Spleen (tissue), 11 donors: Measurements from ENCODE around the gene INSL3. TPM values are rescaled to one million over a fixed set of nuclear protein-coding genes. Genes with fewer than 3 reads are reported as not detected.

Source experiments
- DNase-seq: peaks from one replicate; pipeline ENCODE4 v3.0.0-alpha.2; 2020
- H3K27ac ChIP-seq, 8 donors: fragments of 200-600 bp; sonication (generic) in 7 of 8; 1 replicate in 4 of 8; 2 replicates in 4 of 8; pipeline versions ENCODE4 v1.5.0 to v1.8.0; 2016 to 2021; ENCODE audit warnings: inconsistent platforms in 4 of 8, mild to moderate bottlenecking in 4 of 8, moderate library complexity in 1 of 8
- H3K27me3 ChIP-seq, 7 donors: fragments of 200-600 bp; sonication (generic) in 6 of 7; replicated peaks in 1 of 7; 1 replicate in 4 of 7; 2 replicates in 3 of 7; pipeline versions ENCODE4 v1.5.0 to v1.8.0; 2016 to 2021; ENCODE audit warnings: inconsistent platforms in 3 of 7, mild to moderate bottlenecking in 1 of 7
- H3K36me3 ChIP-seq, 6 donors: fragments of 200-600 bp; sonication (generic) in 5 of 6; 1 replicate in 4 of 6; 2 replicates in 2 of 6; pipeline versions ENCODE4 v1.5.0 to v1.8.0; 2016 to 2021; ENCODE audit warnings: inconsistent platforms in 2 of 6
- H3K4me1 ChIP-seq, 6 donors: fragments of 200-600 bp; sonication (generic) in 5 of 6; 1 replicate in 3 of 6; 2 replicates in 3 of 6; pipeline versions ENCODE4 v1.5.0 to v1.8.0; 2016 to 2021; ENCODE audit warnings: inconsistent platforms in 3 of 6
- H3K4me3 ChIP-seq, 8 donors: fragments of 200-600 bp; sonication (generic) in 7 of 8; 1 replicate in 4 of 8; 2 replicates in 4 of 8; pipeline versions ENCODE4 v1.5.0 to v1.8.0; 2016 to 2021; ENCODE audit warnings: inconsistent platforms in 4 of 8, mild to moderate bottlenecking in 4 of 8, moderate library complexity in 2 of 8
- H3K9me3 ChIP-seq, 8 donors: fragments of 200-600 bp; sonication (generic) in 7 of 8; 1 replicate in 4 of 8; 2 replicates in 4 of 8; pipeline versions ENCODE4 v1.5.0 to v1.8.0; 2016 to 2021; ENCODE audit warnings: inconsistent platforms in 4 of 8
- CTCF ChIP-seq, 11 experiments: fragments of 200-600 bp in 7 of 11; fragments of 450-650 bp in 4 of 11; sonication (generic) in 4 of 11; IDR thresholded peaks in 8 of 11; conservative IDR thresholded peaks in 3 of 11; 1 replicate in 7 of 11; 2 replicates in 4 of 11; pipeline versions ENCODE4 v1.4.0 to v1.8.0; 2016 to 2021; ENCODE audit warnings: antibody characterized with exemption in 11 of 11, inconsistent platforms in 4 of 11, mild to moderate bottlenecking in 1 of 11
- POLR2A ChIP-seq, 3 donors: fragments of 450-650 bp; IDR thresholded peaks; one replicate each; pipeline ENCODE4 v1.5.1; 2017; ENCODE audit warnings: antibody characterized with exemption in 3 of 3, mild to moderate bottlenecking in 1 of 3
- POLR2AphosphoS5 ChIP-seq, 3 donors: sonication (generic); formaldehyde crosslinking; IDR thresholded peaks; one replicate each; pipeline ENCODE4 v1.5.1; 2017; ENCODE audit warnings: antibody characterized with exemption in 3 of 3
- WGBS, 5 donors: extraction: QIAGEN DNeasy Blood & Tissue Kit in 3 of 5; methylation state at CpG; one replicate each; pipeline versions ENCODE4 v1.1.5 to v1.1.7; 2013 to 2018; 5-methylcytosine and 5-hydroxymethylcytosine counted together
- intact Hi-C: fragments of 100-400 bp; cut with DNase I; formaldehyde crosslinking; loops from one replicate; pipeline ENCODE4 v1.15.0; 2023; ENCODE audit warnings: low total_unique reads
- polyA plus RNA-seq, 3 donors: library from polyadenylated mRNA; stranded (reverse); fragments of 200-250 nt; gene quantifications; one replicate each; pipeline ENCODE4 v1.2.1, GENCODE V29; 2013
- total RNA-seq, 7 donors: library from RNA; depleted of rRNA in 3 of 7; stranded (reverse); fragments of >200 nt in 3 of 7; fragmentation: NEBNext Ultra II Directional in 4 of 7; extraction: Animal tissue kit (Norgen Biotek cat#: 25700) in 4 of 7; gene quantifications; one replicate each; pipeline versions ENCODE4 v1.1.0 to v1.2.1, GENCODE V29; 2016 to 2021
- donor health status: healthy with polysubstance abuse.
- donor health status: DM: no; HTN: no; CAD: no; lungs with moderate emphysema.
- donor health status: DM: no; HTN: no; CAD: no.
- donor health status: Bipolar disorder and iron deficiency.
- donor health status: healthy.
- donor health status: DM: no; HTN: no; CAD: no.
- donor health status: DM: yes; HTN: yes; CAD: no.

The INSL3 gene
- total and polyA plus RNA-seq, 10 donors, result 2.1 to 6.3 (median 3.0) TPM

GRCh38 chr19:17775991-17776803, 45.1 kb downstream of the INSL3 start:
- Histone ChIP-seq H3K27ac (peak overlapping the region in 6 of 8 donors; percentile 7 to 76 (median 42)), H3K36me3 (peaks cover 0 to 57% (median 19%) of the 10 kb centered on the region in 6 donors), H3K4me3 (peak overlapping the region in 1 of 8 donors; percentile 30), H3K4me1 (peaks cover 0 to 50% (median 20%) of the 10 kb centered on the region in 6 donors), H3K9me3 (no peaks in the 10 kb centered on the region), H3K27me3 (peaks cover 0 to 22% (median 0%) of the 10 kb centered on the region in 7 donors)
- 56 to 68% (median 64%) methylated on average over 25 to 27 of the region's 27 CpGs for WGBS, 5 donors
- intact Hi-C loops, result no loop called here
- TF ChIP-seq CTCF (IDR thresholded peaks at IDR 0.05 in 8 of 11, conservative IDR thresholded peaks at IDR 0.05 in 3 of 11), result no peak
- TF ChIP-seq POLR2A (IDR thresholded peaks at IDR 0.05), result no peak
- peak; percentile 45 to 60 (median 48) for TF ChIP-seq POLR2AphosphoS5 (IDR thresholded peaks at IDR 0.05)
- DNase-seq, result peak; percentile 85

GRCh38 chr19:17775245-17775927, 45.9 kb downstream of the INSL3 start:
- TF ChIP-seq POLR2A (IDR thresholded peaks at IDR 0.05) (no peak), POLR2AphosphoS5 (IDR thresholded peaks at IDR 0.05) (no peak), CTCF (IDR thresholded peaks at IDR 0.05 in 8 of 11, conservative IDR thresholded peaks at IDR 0.05 in 3 of 11) (peak in 10 of 11 experiments; percentile 18 to 71 (median 56))
- no peak for DNase-seq
- Histone ChIP-seq H3K4me3 (peak overlapping the region in 1 of 8 donors; percentile 30), H3K9me3 (no peaks in the 10 kb centered on the region), H3K27ac (peak overlapping the region in 4 of 8 donors; percentile 7 to 76 (median 56)), H3K4me1 (peaks cover 0 to 50% (median 20%) of the 10 kb centered on the region in 6 donors), H3K36me3 (peaks cover 0 to 63% (median 25%) of the 10 kb centered on the region in 6 donors), H3K27me3 (peaks cover 0 to 19% (median 0%) of the 10 kb centered on the region in 7 donors)
- 72 to 85% (median 78%) methylated on average over 13 to 16 of the region's 16 CpGs for WGBS, 5 donors
- intact Hi-C loops, result no loop called here

- no peak for DNase-seq
- TF ChIP-seq CTCF (IDR thresholded peaks at IDR 0.05 in 8 of 11, conservative IDR thresholded peaks at IDR 0.05 in 3 of 11), result no peak
- H3K4me1 ChIP-seq, result peaks cover 0 to 25% (median 11%) of the 10 kb centered on the region in 6 donors
- H3K27me3 ChIP-seq, result no peaks in the 10 kb centered on the region
- no peak overlapping the region for H3K4me3 ChIP-seq
- peaks cover 0 to 95% (median 31%) of the 10 kb centered on the region in 6 donors for H3K36me3 ChIP-seq
- no peaks in the 10 kb centered on the region for H3K9me3 ChIP-seq
- 89 to 96% (median 96%) methylated on average over 4 of the region's 4 CpGs for WGBS, 5 donors
- no peak overlapping the region for H3K27ac ChIP-seq
- intact Hi-C loops, result no loop called here
Measured at GRCh38 chr19:17772172-17772571, 49.1 kb downstream of the INSL3 start.

GRCh38 chr19:17770613-17771012, 50.7 kb downstream of the INSL3 start:
- no peak for TF ChIP-seq POLR2AphosphoS5 (IDR thresholded peaks at IDR 0.05)
- TF ChIP-seq CTCF (IDR thresholded peaks at IDR 0.05 in 8 of 11, conservative IDR thresholded peaks at IDR 0.05 in 3 of 11), result no peak
- TF ChIP-seq POLR2A (IDR thresholded peaks at IDR 0.05), result no peak
- H3K4me1 ChIP-seq, result peaks cover 0 to 26% (median 14%) of the 10 kb centered on the region in 6 donors
- peaks cover 0 to 97% (median 34%) of the 10 kb centered on the region in 6 donors for H3K36me3 ChIP-seq
- no peak overlapping the region for H3K27ac ChIP-seq
- intact Hi-C loops, result no loop called here
- H3K27me3 ChIP-seq, result no peaks in the 10 kb centered on the region
- 78 to 90% (median 88%) methylated on average over 13 of the region's 13 CpGs for WGBS, 5 donors
- H3K9me3 ChIP-seq, result no peaks in the 10 kb centered on the region
- H3K4me3 ChIP-seq, result no peak overlapping the region
- no peak for DNase-seq
